OCI-LY1 (cell line): ENCODE data around the gene RIPK4.
"Not testable (repeated sequence)": the region's sequence is repeated elsewhere in the genome, so short reads cannot be mapped to it uniquely, and the experiment has no call there.

Experiments used
- EZH2 ChIP-seq: fragments of 200-600 bp; sonication (generic), shearing (Covaris generic); IDR thresholded peaks from 2 replicates; pipeline ENCODE4 v1.8.0; 2017; ENCODE audit warnings: borderline replicate concordance, mixed run types, mild to moderate bottlenecking, antibody characterized with exemption, low read length, moderate library complexity, mixed read lengths
- TF ChIP-seq, protein P1 (sequence below): fragments of 200-600 bp; sonication (generic), shearing (Covaris generic); IDR thresholded peaks from 2 replicates; pipeline ENCODE4 v1.5.1; 2017; ENCODE audit warnings: mild to moderate bottlenecking, antibody characterized with exemption, low read length, moderate library complexity, mixed read lengths

GRCh38 chr21:41694042-41694441 is 72.8 kb downstream of the RIPK4 start:
- not testable (repeated sequence) for TF ChIP-seq EZH2
- TF ChIP-seq, protein P1, sequence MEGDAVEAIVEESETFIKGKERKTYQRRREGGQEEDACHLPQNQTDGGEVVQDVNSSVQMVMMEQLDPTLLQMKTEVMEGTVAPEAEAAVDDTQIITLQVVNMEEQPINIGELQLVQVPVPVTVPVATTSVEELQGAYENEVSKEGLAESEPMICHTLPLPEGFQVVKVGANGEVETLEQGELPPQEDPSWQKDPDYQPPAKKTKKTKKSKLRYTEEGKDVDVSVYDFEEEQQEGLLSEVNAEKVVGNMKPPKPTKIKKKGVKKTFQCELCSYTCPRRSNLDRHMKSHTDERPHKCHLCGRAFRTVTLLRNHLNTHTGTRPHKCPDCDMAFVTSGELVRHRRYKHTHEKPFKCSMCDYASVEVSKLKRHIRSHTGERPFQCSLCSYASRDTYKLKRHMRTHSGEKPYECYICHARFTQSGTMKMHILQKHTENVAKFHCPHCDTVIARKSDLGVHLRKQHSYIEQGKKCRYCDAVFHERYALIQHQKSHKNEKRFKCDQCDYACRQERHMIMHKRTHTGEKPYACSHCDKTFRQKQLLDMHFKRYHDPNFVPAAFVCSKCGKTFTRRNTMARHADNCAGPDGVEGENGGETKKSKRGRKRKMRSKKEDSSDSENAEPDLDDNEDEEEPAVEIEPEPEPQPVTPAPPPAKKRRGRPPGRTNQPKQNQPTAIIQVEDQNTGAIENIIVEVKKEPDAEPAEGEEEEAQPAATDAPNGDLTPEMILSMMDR = not testable (repeated sequence)
